Pancreas (tissue), 10 donors: ENCODE measurements around the gene RHOBTB3. TPM values are rescaled to one million over a fixed set of nuclear protein-coding genes. Genes with fewer than 3 reads are reported as not detected.

Experiments used
- ATAC-seq, 4 donors: fragments of 200-7000 bp; cut with Tn5 transposase; one replicate each; pipeline versions ENCODE4 v1.8.0 to v1.9.1; 2020; ENCODE audit warnings: mild to moderate bottlenecking in 4 of 4, moderate library complexity in 4 of 4
- DNase-seq, 6 donors: peaks; one replicate each; pipeline ENCODE4 v3.0.0-alpha.2; 2020
- FAIRE-seq: peaks from 2 replicates; lab custom pipeline; 2012; peaks lifted over from hg19 to GRCh38; lab: Jason Lieb, UNC
- H3K27ac ChIP-seq, 4 donors: fragments of 200-600 bp; sonication (generic); 1 replicate in 3 of 4; 2 replicates in 1 of 4; pipeline versions ENCODE4 v1.5.0 to v1.8.0; 2020
- H3K27me3 ChIP-seq, 4 donors: fragments of 200-600 bp; one replicate each; pipeline ENCODE4 v1.8.0; 2021
- H3K36me3 ChIP-seq, 3 donors: fragments of 200-600 bp; sonication (generic) in 1 of 3; one replicate each; pipeline versions ENCODE4 v1.5.0 to v1.8.0; 2020 to 2021
- H3K4me1 ChIP-seq, 3 donors: fragments of 200-600 bp; one replicate each; pipeline ENCODE4 v1.8.0; 2021
- H3K4me3 ChIP-seq, 4 donors: fragments of 200-600 bp; sonication (generic) in 2 of 4; one replicate each; pipeline versions ENCODE4 v1.5.0 to v1.8.0; 2020 to 2021
- H3K9me3 ChIP-seq, 4 donors: fragments of 200-600 bp; one replicate each; pipeline ENCODE4 v1.8.0; 2021
- CTCF ChIP-seq, 4 donors: fragments of 200-600 bp; sonication (generic) in 3 of 4; IDR thresholded peaks; one replicate each; pipeline versions ENCODE4 v1.5.0 to v1.8.0; 2021; ENCODE audit warnings: antibody characterized with exemption in 4 of 4
- WGBS, 2 donors: extraction: QIAGEN DNeasy Blood & Tissue Kit; methylation state at CpG; one replicate each; pipeline ENCODE4 v1.1.7; 2013; 5-methylcytosine and 5-hydroxymethylcytosine counted together
- intact Hi-C, 3 donors: fragments of 100-400 bp; cut with DNase I; formaldehyde crosslinking; loops; one replicate each; pipeline versions ENCODE4 v1.11.1 to v1.14.2; 2022
- polyA plus RNA-seq, 2 donors: library from polyadenylated mRNA; stranded (reverse); fragments of 200-250 nt; gene quantifications; one replicate each; pipeline ENCODE4 v1.2.3, GENCODE V29; 2013
- total RNA-seq, 6 donors: library from RNA; stranded (reverse); fragmentation: NEBNext Ultra II Directional in 4 of 6; extraction: Animal tissue kit (Norgen Biotek cat#: 25700) in 4 of 6; gene quantifications; one replicate each; pipeline versions ENCODE4 v1.2.1 to v1.2.4, GENCODE V29; 2021 to 2023
- donor health status: healthy with polysubstance abuse.
- donor health status: DM: no; HTN: no; CAD: no; lungs with moderate emphysema.
- donor health status: DM: no; HTN: no; CAD: no.
- donor health status: control.
- donor health status: control.
- donor health status: Bipolar disorder and iron deficiency.
- donor health status: DM: yes; HTN: yes; CAD: no.
- donor health status: DM: no; HTN: no; CAD: no.
- donor health status: DM: no; HTN: no; CAD: no.
- donor health status: DM: yes; HTN: yes; CAD: no.

Gene RHOBTB3
- total and polyA plus RNA-seq, 8 donors, result 32.5 to 190 (median 77.3) TPM

GRCh38 chr5:95689680-95690079 is 41.5 kb upstream of the RHOBTB3 start:
- intact Hi-C loops, result no loop called here
- Histone ChIP-seq H3K4me1 (no peaks in the 10 kb centered on the region), H3K9me3 (peaks cover 0 to 6% (median 0%) of the 10 kb centered on the region in 4 donors), H3K36me3 (no peaks in the 10 kb centered on the region), H3K4me3 (no peak overlapping the region), H3K27me3 (no peaks in the 10 kb centered on the region), H3K27ac (no peak overlapping the region)
- FAIRE-seq (no peak), ATAC-seq (no peak), DNase-seq (no peak)
- 96 to 100% methylated on average over 1 of the region's 1 CpG for WGBS, 2 donors
- no peak for TF ChIP-seq CTCF (IDR thresholded peaks at IDR 0.05)

DNA sequence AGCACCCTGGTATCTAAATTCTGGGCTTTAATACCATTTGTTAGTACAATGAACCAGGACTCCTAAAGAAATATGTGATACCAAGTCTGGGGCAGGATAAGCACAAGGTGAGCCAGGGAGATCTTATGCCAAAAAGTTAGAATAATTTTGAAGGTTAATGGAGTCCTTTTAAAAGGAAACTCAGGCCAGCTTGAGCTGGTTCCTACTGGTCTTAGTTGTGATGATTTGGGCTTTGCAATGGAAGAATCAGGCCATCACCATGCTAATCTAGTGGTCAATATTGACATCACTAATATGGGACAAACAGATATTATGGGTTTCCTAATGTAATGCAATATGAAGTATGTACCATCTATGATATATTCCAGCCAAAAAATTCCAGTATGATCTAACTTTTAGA is 40.8 kb upstream of the RHOBTB3 start:
- Histone ChIP-seq H3K9me3 (peaks cover 0 to 6% (median 0%) of the 10 kb centered on the region in 4 donors), H3K27ac (no peak overlapping the region), H3K27me3 (no peaks in the 10 kb centered on the region), H3K36me3 (no peaks in the 10 kb centered on the region), H3K4me3 (no peak overlapping the region), H3K4me1 (no peaks in the 10 kb centered on the region)
- ATAC-seq, result no peak
- intact Hi-C loops, result no loop called here
- DNase-seq, result no peak
- FAIRE-seq, result no peak
- no peak for TF ChIP-seq CTCF (IDR thresholded peaks at IDR 0.05)

DNA sequence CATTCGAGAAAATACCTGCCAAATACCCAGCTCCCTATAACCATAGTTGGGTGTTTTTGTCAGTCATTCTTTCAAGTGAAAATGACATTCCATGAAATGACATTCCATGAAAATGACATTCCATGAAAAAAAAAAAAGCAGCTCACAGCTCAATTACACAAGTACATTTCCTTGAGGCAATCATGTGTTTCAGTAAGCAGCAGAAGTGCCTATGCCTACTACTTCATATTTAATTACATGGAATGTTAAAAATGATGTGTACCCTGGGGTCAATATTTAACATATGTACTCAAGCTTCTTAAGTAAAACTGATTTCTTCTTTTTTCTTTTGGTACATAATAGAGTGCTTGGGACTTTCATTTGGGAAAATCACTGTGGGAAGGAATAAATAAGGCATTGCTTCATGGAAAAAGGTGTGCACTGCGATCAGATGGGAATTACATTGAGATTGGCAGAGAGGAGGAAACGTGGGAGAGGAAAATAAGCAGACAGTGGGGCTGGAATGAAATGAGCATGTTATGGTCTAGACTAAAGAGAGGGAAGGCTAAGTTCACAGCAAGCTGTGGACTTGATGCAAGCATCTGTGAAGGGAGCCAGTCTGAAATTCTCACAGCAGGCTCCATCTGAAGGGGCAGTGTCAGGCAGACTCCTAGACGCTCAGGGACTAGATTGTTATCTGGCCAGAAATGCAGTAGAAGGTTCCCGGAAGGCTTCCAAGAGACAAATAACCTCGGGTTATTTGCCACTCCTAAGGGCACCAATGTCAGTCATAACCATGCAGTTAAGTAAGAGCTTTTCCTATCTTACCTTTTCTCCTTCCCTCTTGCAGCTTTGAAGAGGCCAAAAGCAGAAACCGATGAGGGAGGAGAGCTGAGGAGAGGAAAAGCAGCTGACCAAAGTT is 33.1 kb upstream of the RHOBTB3 start:
- H3K27me3 ChIP-seq, result no peaks in the 10 kb centered on the region
- DNase-seq (no peak), FAIRE-seq (no peak), ATAC-seq (no peak)
- no peaks in the 10 kb centered on the region for H3K9me3 ChIP-seq
- no peak for TF ChIP-seq CTCF (IDR thresholded peaks at IDR 0.05)
- no peak overlapping the region for H3K27ac ChIP-seq
- WGBS, 2 donors, result 50 to 72% methylated on average over 7 of the region's 7 CpGs
- intact Hi-C loops, result no loop called here
- H3K36me3 ChIP-seq, result no peaks in the 10 kb centered on the region
- no peaks in the 10 kb centered on the region for H3K4me1 ChIP-seq
- no peak overlapping the region for H3K4me3 ChIP-seq

DNA sequence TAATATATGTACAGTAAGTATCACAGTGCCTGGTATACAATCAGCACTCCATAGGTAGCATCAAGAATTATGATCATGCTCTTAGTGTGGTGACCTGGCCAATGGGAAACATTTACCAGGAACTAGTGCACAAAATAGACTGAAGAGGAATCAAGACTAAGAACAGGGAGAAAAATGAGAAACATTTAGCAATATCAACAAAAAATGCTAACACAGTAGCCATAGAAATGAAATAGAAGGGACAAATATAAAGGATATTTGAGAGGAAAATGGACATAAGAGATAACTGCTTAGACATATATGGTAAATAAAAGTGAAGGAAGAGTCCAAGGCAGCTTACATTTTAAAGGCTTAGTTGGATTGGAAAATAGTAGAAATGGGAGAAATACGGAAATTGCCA is 31.8 kb upstream of the RHOBTB3 start:
- Histone ChIP-seq H3K4me1 (peaks cover 0 to 5% (median 0%) of the 10 kb centered on the region in 3 donors), H3K4me3 (no peak overlapping the region), H3K9me3 (no peaks in the 10 kb centered on the region), H3K27ac (no peak overlapping the region), H3K27me3 (no peaks in the 10 kb centered on the region), H3K36me3 (no peaks in the 10 kb centered on the region)
- DNase-seq, result no peak
- ATAC-seq, result no peak
- no peak for FAIRE-seq
- intact Hi-C loops, result no loop called here
- no peak for TF ChIP-seq CTCF (IDR thresholded peaks at IDR 0.05)
- 97 to 100% methylated on average over 1 of the region's 1 CpG for WGBS, 2 donors

GRCh38 chr5:95701074-95701473 is 30.1 kb upstream of the RHOBTB3 start:
- TF ChIP-seq CTCF (IDR thresholded peaks at IDR 0.05), result no peak
- Histone ChIP-seq H3K36me3 (no peaks in the 10 kb centered on the region), H3K9me3 (no peaks in the 10 kb centered on the region), H3K27me3 (no peaks in the 10 kb centered on the region), H3K4me1 (peaks cover 0 to 6% (median 0%) of the 10 kb centered on the region in 3 donors), H3K27ac (no peak overlapping the region), H3K4me3 (no peak overlapping the region)
- ATAC-seq (no peak), FAIRE-seq (no peak), DNase-seq (no peak)
- intact Hi-C loops, result no loop called here
